SK-N-SH treated with all-trans-retinoic acid at 6 μM for 48 hours (cell line): ENCODE data around the gene VPS51.

Experiments used
- ATAC-seq: fragments of 200-7000 bp; cut with Tn5 transposase; 3 replicates; pipeline ENCODE4 v1.9.1; 2020; ENCODE audit warnings: mild to moderate bottlenecking, moderate library complexity
- ARNTL ChIP-seq: fragments of 450-650 bp; formaldehyde crosslinking; IDR thresholded peaks from 2 replicates; pipeline ENCODE4 v1.5.0; 2020; ENCODE audit warnings: low read depth, mild to moderate bottlenecking, moderate library complexity, borderline replicate concordance
- BACH2 ChIP-seq: fragments of 250-450 bp; sonication (Bioruptor Pico); IDR thresholded peaks from 2 replicates; pipeline ENCODE4 v1.9.0; 2021; ENCODE audit warnings: mild to moderate bottlenecking, borderline replicate concordance
- CSDC2 ChIP-seq: fragments of 250-450 bp; sonication (Bioruptor Pico); IDR thresholded peaks from 2 replicates; pipeline ENCODE4 v1.5.0; 2020; ENCODE audit warnings: mild to moderate bottlenecking, moderate library complexity
- GLIS3 ChIP-seq: fragments of 250-450 bp; sonication (Bioruptor Pico); IDR thresholded peaks from 2 replicates; pipeline ENCODE4 v1.5.0; 2020; ENCODE audit warnings: mild to moderate bottlenecking, moderate library complexity
- ISL1 ChIP-seq: fragments of 250-450 bp; sonication (Bioruptor Pico); IDR thresholded peaks from 2 replicates; pipeline ENCODE4 v2.1.2; 2022; ENCODE audit warnings: mild to moderate bottlenecking, moderate library complexity
- OSR1 ChIP-seq: fragments of 250-450 bp; sonication (Bioruptor Pico); IDR thresholded peaks from 2 replicates; pipeline ENCODE4 v1.8.0; 2022; ENCODE audit warnings: moderate library complexity, mild to moderate bottlenecking, inconsistent platforms
- PPARA ChIP-seq: fragments of 250-450 bp; sonication (Bioruptor Pico); IDR thresholded peaks from 2 replicates; pipeline ENCODE4 v1.5.0; 2020; ENCODE audit warnings: mild to moderate bottlenecking, borderline replicate concordance
- RARB ChIP-seq: fragments of 250-450 bp; sonication (Bioruptor Pico); IDR thresholded peaks from 2 replicates; pipeline ENCODE4 v1.8.0; 2021; ENCODE audit warnings: mild to moderate bottlenecking, moderate library complexity
- SNAI2 ChIP-seq: fragments of 250-450 bp; sonication (Bioruptor Pico); IDR thresholded peaks from 2 replicates; pipeline ENCODE4 v1.5.0; 2020; ENCODE audit warnings: mild to moderate bottlenecking, moderate library complexity
- TCF4 ChIP-seq: fragments of 250-450 bp; sonication (Bioruptor Pico); IDR thresholded peaks from 2 replicates; pipeline ENCODE4 v1.8.0; 2021; ENCODE audit warnings: mild to moderate bottlenecking, moderate library complexity, borderline replicate concordance
- TOX ChIP-seq: fragments of 250-450 bp; sonication (Bioruptor Pico); IDR thresholded peaks from 2 replicates; pipeline ENCODE4 v1.8.0; 2021; ENCODE audit warnings: mild to moderate bottlenecking, moderate library complexity, borderline replicate concordance
- ZC3H10 ChIP-seq: fragments of 250-450 bp; sonication (Bioruptor Pico); IDR thresholded peaks from 2 replicates; pipeline ENCODE4 v1.5.1; 2021; ENCODE audit warnings: mild to moderate bottlenecking, moderate library complexity
- ZFP3 ChIP-seq: fragments of 250-450 bp; sonication (Bioruptor Pico); IDR thresholded peaks from 2 replicates; pipeline ENCODE4 v1.5.0; 2020; ENCODE audit warnings: mild to moderate bottlenecking, moderate library complexity
- ZFP30 ChIP-seq: fragments of 450-650 bp; formaldehyde crosslinking; IDR thresholded peaks from 2 replicates; pipeline ENCODE4 v1.5.0; 2022; ENCODE audit warnings: mild to moderate bottlenecking, moderate library complexity
- ZNF565 ChIP-seq: fragments of 450-650 bp; formaldehyde crosslinking; conservative IDR thresholded peaks from 2 replicates; pipeline ENCODE4 v1.5.0; 2020; ENCODE audit warnings: low read depth, mild to moderate bottlenecking, moderate library complexity
- ZNF70 ChIP-seq: fragments of 450-650 bp; formaldehyde crosslinking; IDR thresholded peaks from 2 replicates; pipeline ENCODE4 v1.5.0; 2020; ENCODE audit warnings: mild to moderate bottlenecking, moderate library complexity
- ZNF8 ChIP-seq: fragments of 450-650 bp; formaldehyde crosslinking; IDR thresholded peaks from 2 replicates; pipeline ENCODE4 v1.5.0; 2020; ENCODE audit warnings: mild to moderate bottlenecking, moderate library complexity
- TF ChIP-seq, protein P1 (sequence below): fragments of 250-450 bp; sonication (Bioruptor Pico); IDR thresholded peaks from 2 replicates; pipeline ENCODE4 v1.5.0; 2020; ENCODE audit warnings: mild to moderate bottlenecking, moderate library complexity
- TF ChIP-seq, protein P2 (sequence below): fragments of 250-450 bp; sonication (Bioruptor Pico); IDR thresholded peaks from 2 replicates; pipeline ENCODE4 v1.5.1; 2021; ENCODE audit warnings: mild to moderate bottlenecking, moderate library complexity
- TF ChIP-seq, protein P3 (sequence below): fragments of 250-450 bp; sonication (Bioruptor Pico); IDR thresholded peaks from 2 replicates; pipeline ENCODE4 v1.8.0; 2021; ENCODE audit warnings: low read depth, mild to moderate bottlenecking, moderate library complexity, borderline replicate concordance
- TF ChIP-seq, protein P4 (sequence below): fragments of 250-450 bp; sonication (Bioruptor Pico); IDR thresholded peaks from 2 replicates; pipeline ENCODE4 v1.8.0; 2020; ENCODE audit warnings: mild to moderate bottlenecking, moderate library complexity, borderline replicate concordance

Gene VPS51

DNA sequence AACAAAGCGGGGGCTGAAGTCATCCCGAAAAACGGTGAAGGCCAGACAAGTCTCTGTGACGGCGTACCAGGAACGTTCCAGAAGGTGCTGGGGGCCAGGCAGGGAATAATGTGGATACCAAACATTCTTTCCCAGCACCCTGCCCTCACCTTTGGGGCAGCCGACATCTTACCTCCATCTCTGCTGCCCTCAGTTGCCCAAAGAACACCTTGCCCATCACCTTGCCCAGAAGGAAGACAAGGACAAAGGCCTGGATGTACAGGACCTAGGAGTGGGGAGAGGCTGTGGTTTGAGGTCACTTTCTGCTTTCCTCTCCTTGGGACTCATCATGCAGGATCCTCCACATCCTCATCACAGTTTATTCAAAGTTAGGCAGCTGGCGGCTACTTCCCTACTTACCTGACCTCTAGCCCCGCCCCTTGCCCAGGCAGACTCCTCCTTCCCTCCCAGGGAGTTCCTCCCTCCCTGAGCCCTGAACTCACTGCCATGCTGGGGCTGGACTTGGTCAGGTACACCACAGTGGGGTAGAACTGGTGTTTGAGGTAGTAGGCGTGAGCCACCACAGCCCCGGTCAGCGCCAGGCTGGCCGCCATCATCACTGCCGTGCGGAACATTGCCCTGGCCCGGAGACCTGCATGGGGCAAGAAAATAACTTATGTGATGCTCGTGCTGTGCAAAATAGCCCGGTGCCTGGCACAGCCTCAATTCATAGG lies 37.1 kb downstream of the VPS51 start:
- no peak for ATAC-seq

DNA sequence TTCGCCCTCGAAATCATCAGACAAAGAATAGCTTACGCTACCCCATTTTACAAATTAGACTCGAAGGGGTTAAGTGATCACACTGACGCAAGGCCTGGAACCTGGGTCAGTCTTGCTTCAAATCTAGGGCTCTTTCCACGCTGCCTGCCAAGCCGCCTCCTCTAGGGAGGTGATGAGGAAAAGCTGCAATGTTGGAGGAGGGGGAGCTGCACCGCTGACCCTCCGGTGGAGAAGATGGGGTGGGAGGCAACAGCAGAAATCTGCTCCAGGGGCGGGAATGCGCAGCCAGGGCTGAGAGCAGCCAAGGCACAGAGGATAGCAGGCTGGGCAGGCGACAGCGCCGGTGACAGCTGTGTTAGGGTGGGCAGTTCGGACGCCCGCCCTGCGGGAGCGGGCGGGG lies 37.7 kb downstream of the VPS51 start:
- ATAC-seq, result peak; percentile 1; the same call in 2 of the 3 replicates
- no peak for TF ChIP-seq BACH2 (CRISPR knock-in tag)

More for the DNA sequence above, 37.1 kb downstream of the VPS51 start:
- TF ChIP-seq ISL1, result no peak
- TF ChIP-seq TCF4 (CRISPR knock-in tag), result no peak
- TF ChIP-seq, protein P1, sequence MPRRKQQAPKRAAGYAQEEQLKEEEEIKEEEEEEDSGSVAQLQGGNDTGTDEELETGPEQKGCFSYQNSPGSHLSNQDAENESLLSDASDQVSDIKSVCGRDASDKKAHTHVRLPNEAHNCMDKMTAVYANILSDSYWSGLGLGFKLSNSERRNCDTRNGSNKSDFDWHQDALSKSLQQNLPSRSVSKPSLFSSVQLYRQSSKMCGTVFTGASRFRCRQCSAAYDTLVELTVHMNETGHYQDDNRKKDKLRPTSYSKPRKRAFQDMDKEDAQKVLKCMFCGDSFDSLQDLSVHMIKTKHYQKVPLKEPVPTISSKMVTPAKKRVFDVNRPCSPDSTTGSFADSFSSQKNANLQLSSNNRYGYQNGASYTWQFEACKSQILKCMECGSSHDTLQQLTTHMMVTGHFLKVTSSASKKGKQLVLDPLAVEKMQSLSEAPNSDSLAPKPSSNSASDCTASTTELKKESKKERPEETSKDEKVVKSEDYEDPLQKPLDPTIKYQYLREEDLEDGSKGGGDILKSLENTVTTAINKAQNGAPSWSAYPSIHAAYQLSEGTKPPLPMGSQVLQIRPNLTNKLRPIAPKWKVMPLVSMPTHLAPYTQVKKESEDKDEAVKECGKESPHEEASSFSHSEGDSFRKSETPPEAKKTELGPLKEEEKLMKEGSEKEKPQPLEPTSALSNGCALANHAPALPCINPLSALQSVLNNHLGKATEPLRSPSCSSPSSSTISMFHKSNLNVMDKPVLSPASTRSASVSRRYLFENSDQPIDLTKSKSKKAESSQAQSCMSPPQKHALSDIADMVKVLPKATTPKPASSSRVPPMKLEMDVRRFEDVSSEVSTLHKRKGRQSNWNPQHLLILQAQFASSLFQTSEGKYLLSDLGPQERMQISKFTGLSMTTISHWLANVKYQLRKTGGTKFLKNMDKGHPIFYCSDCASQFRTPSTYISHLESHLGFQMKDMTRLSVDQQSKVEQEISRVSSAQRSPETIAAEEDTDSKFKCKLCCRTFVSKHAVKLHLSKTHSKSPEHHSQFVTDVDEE (CRISPR knock-in tag), result no peak
- no peak for TF ChIP-seq ZNF70 (CRISPR knock-in tag)
- TF ChIP-seq ZNF565 (CRISPR knock-in tag), result no peak
- no peak for TF ChIP-seq SNAI2 (CRISPR knock-in tag)
- TF ChIP-seq ZFP30 (CRISPR knock-in tag), result no peak
- TF ChIP-seq ZFP3 (CRISPR knock-in tag), result no peak
- no peak for TF ChIP-seq ARNTL (CRISPR knock-in tag)
- no peak for TF ChIP-seq CSDC2
- no peak for TF ChIP-seq GLIS3 (CRISPR knock-in tag)
- TF ChIP-seq, protein P2, sequence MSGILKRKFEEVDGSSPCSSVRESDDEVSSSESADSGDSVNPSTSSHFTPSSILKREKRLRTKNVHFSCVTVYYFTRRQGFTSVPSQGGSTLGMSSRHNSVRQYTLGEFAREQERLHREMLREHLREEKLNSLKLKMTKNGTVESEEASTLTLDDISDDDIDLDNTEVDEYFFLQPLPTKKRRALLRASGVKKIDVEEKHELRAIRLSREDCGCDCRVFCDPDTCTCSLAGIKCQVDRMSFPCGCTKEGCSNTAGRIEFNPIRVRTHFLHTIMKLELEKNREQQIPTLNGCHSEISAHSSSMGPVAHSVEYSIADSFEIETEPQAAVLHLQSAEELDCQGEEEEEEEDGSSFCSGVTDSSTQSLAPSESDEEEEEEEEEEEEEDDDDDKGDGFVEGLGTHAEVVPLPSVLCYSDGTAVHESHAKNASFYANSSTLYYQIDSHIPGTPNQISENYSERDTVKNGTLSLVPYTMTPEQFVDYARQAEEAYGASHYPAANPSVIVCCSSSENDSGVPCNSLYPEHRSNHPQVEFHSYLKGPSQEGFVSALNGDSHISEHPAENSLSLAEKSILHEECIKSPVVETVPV, result no peak
- no peak for TF ChIP-seq PPARA (CRISPR knock-in tag)
- TF ChIP-seq, protein P3, sequence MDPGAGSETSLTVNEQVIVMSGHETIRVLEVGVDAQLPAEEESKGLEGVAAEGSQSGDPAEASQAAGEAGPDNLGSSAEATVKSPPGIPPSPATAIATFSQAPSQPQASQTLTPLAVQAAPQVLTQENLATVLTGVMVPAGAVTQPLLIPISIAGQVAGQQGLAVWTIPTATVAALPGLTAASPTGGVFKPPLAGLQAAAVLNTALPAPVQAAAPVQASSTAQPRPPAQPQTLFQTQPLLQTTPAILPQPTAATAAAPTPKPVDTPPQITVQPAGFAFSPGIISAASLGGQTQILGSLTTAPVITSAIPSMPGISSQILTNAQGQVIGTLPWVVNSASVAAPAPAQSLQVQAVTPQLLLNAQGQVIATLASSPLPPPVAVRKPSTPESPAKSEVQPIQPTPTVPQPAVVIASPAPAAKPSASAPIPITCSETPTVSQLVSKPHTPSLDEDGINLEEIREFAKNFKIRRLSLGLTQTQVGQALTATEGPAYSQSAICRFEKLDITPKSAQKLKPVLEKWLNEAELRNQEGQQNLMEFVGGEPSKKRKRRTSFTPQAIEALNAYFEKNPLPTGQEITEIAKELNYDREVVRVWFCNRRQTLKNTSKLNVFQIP (CRISPR knock-in tag), result no peak
- TF ChIP-seq ZNF8 (CRISPR knock-in tag), result no peak
- no peak for TF ChIP-seq ZC3H10 (CRISPR knock-in tag)
- TF ChIP-seq TOX (CRISPR knock-in tag), result no peak
- TF ChIP-seq RARB (CRISPR knock-in tag), result no peak

DNA sequence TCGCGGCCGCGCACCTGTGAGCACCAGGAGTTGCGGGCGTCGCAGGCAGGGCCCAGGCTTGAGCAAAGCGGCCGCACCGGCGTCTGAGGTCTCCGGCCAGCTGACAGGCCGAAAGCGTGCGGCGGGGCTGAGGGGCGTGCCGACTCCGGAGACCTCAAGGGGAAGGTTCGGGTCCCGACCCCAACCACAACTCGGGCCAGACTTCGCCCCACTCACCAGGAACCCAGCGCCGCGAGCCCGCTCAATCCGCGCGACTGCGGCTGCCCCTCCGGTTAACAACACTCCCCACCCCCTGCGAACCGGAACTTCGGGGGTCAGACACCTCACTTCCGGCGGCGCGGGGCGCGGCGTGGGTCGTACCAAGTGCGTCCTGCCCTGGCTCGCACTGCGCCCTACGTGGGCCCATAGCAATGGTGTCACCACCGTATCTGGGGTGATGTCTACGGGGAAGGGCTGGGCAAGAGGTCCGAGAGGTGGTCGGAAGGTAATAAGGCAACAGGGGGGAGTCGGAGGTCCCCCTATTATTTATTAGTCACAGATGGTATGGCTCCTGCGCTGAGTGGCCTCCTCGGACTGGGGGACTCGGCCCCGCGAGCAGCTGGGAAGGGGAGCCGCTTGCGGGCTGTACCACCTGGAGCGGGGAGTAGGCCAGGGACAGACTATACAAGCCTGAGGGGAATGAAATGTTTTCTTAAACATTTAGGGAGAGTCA lies 38.4 kb downstream of the VPS51 start, which contains the start of gene SYVN1:
Gene SYVN1, minus strand, starts transcription at position 280 of the 712 bp plus-strand sequence. CDS start 918 bp downstream, outside the sequence.
- TF ChIP-seq CSDC2 (no peak), OSR1 (no peak), ZNF70 (CRISPR knock-in tag) (no peak), ARNTL (CRISPR knock-in tag) (no peak)
- TF ChIP-seq, protein P4, sequence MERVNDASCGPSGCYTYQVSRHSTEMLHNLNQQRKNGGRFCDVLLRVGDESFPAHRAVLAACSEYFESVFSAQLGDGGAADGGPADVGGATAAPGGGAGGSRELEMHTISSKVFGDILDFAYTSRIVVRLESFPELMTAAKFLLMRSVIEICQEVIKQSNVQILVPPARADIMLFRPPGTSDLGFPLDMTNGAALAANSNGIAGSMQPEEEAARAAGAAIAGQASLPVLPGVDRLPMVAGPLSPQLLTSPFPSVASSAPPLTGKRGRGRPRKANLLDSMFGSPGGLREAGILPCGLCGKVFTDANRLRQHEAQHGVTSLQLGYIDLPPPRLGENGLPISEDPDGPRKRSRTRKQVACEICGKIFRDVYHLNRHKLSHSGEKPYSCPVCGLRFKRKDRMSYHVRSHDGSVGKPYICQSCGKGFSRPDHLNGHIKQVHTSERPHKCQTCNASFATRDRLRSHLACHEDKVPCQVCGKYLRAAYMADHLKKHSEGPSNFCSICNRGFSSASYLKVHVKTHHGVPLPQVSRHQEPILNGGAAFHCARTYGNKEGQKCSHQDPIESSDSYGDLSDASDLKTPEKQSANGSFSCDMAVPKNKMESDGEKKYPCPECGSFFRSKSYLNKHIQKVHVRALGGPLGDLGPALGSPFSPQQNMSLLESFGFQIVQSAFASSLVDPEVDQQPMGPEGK, result peak; percentile 75; the same call in 1 of the 2 replicates
- ATAC-seq, result peak; percentile 88
